MG63 (cell line): ENCODE data around the gene KRTAP1-5. TPM values are rescaled to one million over a fixed set of nuclear protein-coding genes. Genes with fewer than 3 reads are reported as not detected.
A peak's percentile ranks its signal among the peaks of the same experiment; 100 is the strongest.
"Not testable (repeated sequence)": the region's sequence is repeated elsewhere in the genome, so short reads cannot be mapped to it uniquely, and the experiment has no call there.

ENCODE experiments used
- DNase-seq: peaks from one replicate; pipeline ENCODE4 v3.0.0-alpha.2; 2020
- H3K27me3 ChIP-seq: fragments of 250-450 bp; sonication (Bioruptor Pico); 2 replicates; pipeline ENCODE4 v1.5.1; 2020; ENCODE audit warnings: mild to moderate bottlenecking, moderate library complexity
- H3K36me3 ChIP-seq: fragments of 250-450 bp; sonication (Bioruptor Pico); 2 replicates; pipeline ENCODE4 v1.5.1; 2020; ENCODE audit warnings: mild to moderate bottlenecking, moderate library complexity
- H3K4me3 ChIP-seq: fragments of 250-450 bp; sonication (Bioruptor Pico); 2 replicates; pipeline ENCODE4 v1.5.1; 2020; ENCODE audit warnings: mild to moderate bottlenecking, moderate library complexity
- H3K9me3 ChIP-seq: fragments of 250-450 bp; sonication (Bioruptor Pico); 2 replicates; pipeline ENCODE4 v1.5.1; 2020; ENCODE audit warnings: mild to moderate bottlenecking, moderate library complexity
- total RNA-seq: library from RNA; depleted of rRNA; stranded (reverse); fragments of >200 nt; shearing (Covaris generic); gene quantifications from 2 replicates; pipeline ENCODE4 v1.2.3, GENCODE V29; 2014; ENCODE audit warnings: low replicate concordance; rRNA removed

The KRTAP1-5 gene
- 1.2 and 3.2 TPM in 2 replicates for total RNA-seq

- Histone ChIP-seq H3K4me3 (0 out of 2 replicates have a peak within 1 kb of the TSS, but pooled peaks have one; percentile 0), H3K27me3 (no peaks in the 10 kb centered on the region), H3K9me3 (peaks cover 3% of the 10 kb centered on the region; the same call in 1 of the 2 replicates), H3K36me3 (no peaks in the 10 kb centered on the region)
- DNase-seq = peak; percentile 99
Observed at GRCh38 chr17:41026715-41027471, at the start of gene KRTAP1-5. KRTAP1-5 (minus strand) TSS chr17:41027208; CDS start chr17:41027155, 53 bp downstream.

- Histone ChIP-seq H3K9me3 (no peaks in the 10 kb centered on the region), H3K4me3 (no peak overlapping the region), H3K36me3 (no peaks in the 10 kb centered on the region), H3K27me3 (no peaks in the 10 kb centered on the region)
- no peak for DNase-seq
Observed at GRCh38 chr17:41076788-41077187, 49.8 kb upstream of the KRTAP1-5 start.

- Histone ChIP-seq H3K36me3 (no peaks in the 10 kb centered on the region), H3K27me3 (no peaks in the 10 kb centered on the region), H3K9me3 (no peaks in the 10 kb centered on the region), H3K4me3 (no peak overlapping the region)
- no peak for DNase-seq
Observed at GRCh38 chr17:41073676-41074075, 46.7 kb upstream of the KRTAP1-5 start.

- Histone ChIP-seq H3K4me3 (no peak overlapping the region), H3K27me3 (no peaks in the 10 kb centered on the region), H3K36me3 (no peaks in the 10 kb centered on the region), H3K9me3 (no peaks in the 10 kb centered on the region; the same call in 1 of the 2 replicates)
- DNase-seq = no peak
Observed at GRCh38 chr17:41071606-41072360, 44.8 kb upstream of the KRTAP1-5 start.

- Histone ChIP-seq H3K4me3 (no peak overlapping the region), H3K27me3 (no peaks in the 10 kb centered on the region), H3K9me3 (no peaks in the 10 kb centered on the region; the same call in 1 of the 2 replicates), H3K36me3 (no peaks in the 10 kb centered on the region)
- no peak for DNase-seq
Observed at GRCh38 chr17:41069031-41069430, 42.0 kb upstream of the KRTAP1-5 start.

- Histone ChIP-seq H3K27me3 (no peaks in the 10 kb centered on the region), H3K4me3 (no peak overlapping the region), H3K36me3 (no peaks in the 10 kb centered on the region), H3K9me3 (no peaks in the 10 kb centered on the region; the same call in 1 of the 2 replicates)
- no peak for DNase-seq
Observed at GRCh38 chr17:41067281-41067680, 40.3 kb upstream of the KRTAP1-5 start.

GRCh38 chr17:41065829-41066624, 39.0 kb upstream of the KRTAP1-5 start, which contains the start of gene KRTAP2-4:
KRTAP2-4 (minus strand) TSS chr17:41065879; CDS start chr17:41065845, 34 bp downstream.
- H3K36me3 ChIP-seq = no peaks in the 10 kb centered on the region
- no peaks in the 10 kb centered on the region; the same call in 1 of the 2 replicates for H3K9me3 ChIP-seq
- H3K4me3 ChIP-seq = no peak within 1 kb of the TSS
- no peaks in the 10 kb centered on the region for H3K27me3 ChIP-seq
- DNase-seq = peak; percentile 34

GRCh38 chr17:41065016-41065689, 38.1 kb upstream of the KRTAP1-5 start:
- not testable (repeated sequence) for H3K9me3 ChIP-seq

GRCh38 chr17:41064301-41064700, 37.3 kb upstream of the KRTAP1-5 start:
- Histone ChIP-seq H3K4me3 (no peak overlapping the region), H3K36me3 (no peaks in the 10 kb centered on the region), H3K9me3 (no peaks in the 10 kb centered on the region; the same call in 1 of the 2 replicates), H3K27me3 (no peaks in the 10 kb centered on the region)
- no peak for DNase-seq

More at GRCh38 chr17:41065016-41065689, 38.1 kb upstream of the KRTAP1-5 start:
- H3K27me3 ChIP-seq, H3K36me3 ChIP-seq, H3K4me3 ChIP-seq, DNase-seq: not testable (repeated sequence)

GRCh38 chr17:41063449-41063848, 36.4 kb upstream of the KRTAP1-5 start:
- no peak for DNase-seq
- Histone ChIP-seq H3K9me3 (no peaks in the 10 kb centered on the region; the same call in 1 of the 2 replicates), H3K27me3 (no peaks in the 10 kb centered on the region), H3K36me3 (no peaks in the 10 kb centered on the region), H3K4me3 (no peak overlapping the region)

- Histone ChIP-seq H3K4me3 (no peak overlapping the region), H3K27me3 (no peaks in the 10 kb centered on the region), H3K36me3 (no peaks in the 10 kb centered on the region), H3K9me3 (peaks cover 3% of the 10 kb centered on the region)
- peak; percentile 57 for DNase-seq
Observed at GRCh38 chr17:41061964-41062363, 35.0 kb upstream of the KRTAP1-5 start.

- H3K4me3 ChIP-seq = no peak within 1 kb of the TSS
- peaks cover 3% of the 10 kb centered on the region for H3K9me3 ChIP-seq
- H3K27me3 ChIP-seq = no peaks in the 10 kb centered on the region
Observed at GRCh38 chr17:41060052-41060604, 33.1 kb upstream of the KRTAP1-5 start, which contains the start of gene KRTAP2-3. KRTAP2-3 (minus strand) TSS chr17:41060114; CDS start chr17:41060050, 64 bp downstream.

GRCh38 chr17:41059276-41060051, 32.5 kb upstream of the KRTAP1-5 start:
- H3K4me3 ChIP-seq, H3K9me3 ChIP-seq: not testable (repeated sequence)
- DNase-seq = peak; percentile 28

More at GRCh38 chr17:41060052-41060604, 33.1 kb upstream of the KRTAP1-5 start, which contains the start of gene KRTAP2-3:
- DNase-seq = peak; percentile 83
- no peaks in the 10 kb centered on the region for H3K36me3 ChIP-seq

GRCh38 chr17:41058741-41059140, 31.7 kb upstream of the KRTAP1-5 start:
- Histone ChIP-seq H3K4me3 (no peak overlapping the region), H3K36me3 (no peaks in the 10 kb centered on the region), H3K9me3 (peaks cover 3% of the 10 kb centered on the region), H3K27me3 (no peaks in the 10 kb centered on the region)
- no peak for DNase-seq

More at GRCh38 chr17:41059276-41060051, 32.5 kb upstream of the KRTAP1-5 start:
- H3K27me3 ChIP-seq, H3K36me3 ChIP-seq: not testable (repeated sequence)

GRCh38 chr17:41057547-41057946, 30.5 kb upstream of the KRTAP1-5 start:
- H3K36me3 ChIP-seq = no peaks in the 10 kb centered on the region
- no peak overlapping the region for H3K4me3 ChIP-seq
- peaks cover 8% of the 10 kb centered on the region for H3K9me3 ChIP-seq
- DNase-seq = no peak
- H3K27me3 ChIP-seq = no peaks in the 10 kb centered on the region
